ENCODE measurements around the gene CENPX.

DNA sequence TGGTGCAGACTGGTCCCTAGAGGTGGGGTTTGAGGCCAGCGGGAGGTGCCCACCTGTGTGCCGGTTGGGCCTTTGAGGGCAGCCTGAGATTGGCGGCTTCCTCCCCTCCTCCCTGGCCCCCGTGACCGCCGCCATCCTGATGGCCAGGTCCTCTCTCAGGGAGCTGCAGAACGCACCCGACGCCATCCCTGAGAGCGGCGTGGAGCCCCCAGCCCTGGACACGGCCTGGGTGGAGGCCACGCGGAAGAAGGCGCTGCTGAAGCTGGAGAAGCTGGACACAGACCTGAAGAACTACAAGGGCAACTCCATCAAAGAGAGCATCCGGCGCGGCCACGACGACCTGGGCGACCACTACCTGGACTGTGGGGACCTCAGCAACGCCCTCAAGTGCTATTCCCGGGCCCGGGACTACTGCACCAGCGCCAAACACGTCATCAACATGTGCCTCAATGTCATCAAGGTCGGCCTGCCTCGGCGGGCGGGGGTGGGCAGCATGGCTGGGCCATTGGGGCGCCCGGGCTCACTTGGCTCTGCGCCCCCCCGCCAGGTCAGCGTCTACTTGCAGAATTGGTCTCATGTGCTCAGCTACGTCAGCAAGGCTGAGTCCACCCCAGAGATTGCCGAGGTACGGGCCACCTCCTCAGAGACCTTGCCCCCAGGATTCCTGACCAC, 31.8 kb upstream of the CENPX start:
- TF ChIP-seq, protein P1, sequence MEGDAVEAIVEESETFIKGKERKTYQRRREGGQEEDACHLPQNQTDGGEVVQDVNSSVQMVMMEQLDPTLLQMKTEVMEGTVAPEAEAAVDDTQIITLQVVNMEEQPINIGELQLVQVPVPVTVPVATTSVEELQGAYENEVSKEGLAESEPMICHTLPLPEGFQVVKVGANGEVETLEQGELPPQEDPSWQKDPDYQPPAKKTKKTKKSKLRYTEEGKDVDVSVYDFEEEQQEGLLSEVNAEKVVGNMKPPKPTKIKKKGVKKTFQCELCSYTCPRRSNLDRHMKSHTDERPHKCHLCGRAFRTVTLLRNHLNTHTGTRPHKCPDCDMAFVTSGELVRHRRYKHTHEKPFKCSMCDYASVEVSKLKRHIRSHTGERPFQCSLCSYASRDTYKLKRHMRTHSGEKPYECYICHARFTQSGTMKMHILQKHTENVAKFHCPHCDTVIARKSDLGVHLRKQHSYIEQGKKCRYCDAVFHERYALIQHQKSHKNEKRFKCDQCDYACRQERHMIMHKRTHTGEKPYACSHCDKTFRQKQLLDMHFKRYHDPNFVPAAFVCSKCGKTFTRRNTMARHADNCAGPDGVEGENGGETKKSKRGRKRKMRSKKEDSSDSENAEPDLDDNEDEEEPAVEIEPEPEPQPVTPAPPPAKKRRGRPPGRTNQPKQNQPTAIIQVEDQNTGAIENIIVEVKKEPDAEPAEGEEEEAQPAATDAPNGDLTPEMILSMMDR (IDR thresholded peaks at IDR 0.05) = no peak
- TF ChIP-seq, protein P2, sequence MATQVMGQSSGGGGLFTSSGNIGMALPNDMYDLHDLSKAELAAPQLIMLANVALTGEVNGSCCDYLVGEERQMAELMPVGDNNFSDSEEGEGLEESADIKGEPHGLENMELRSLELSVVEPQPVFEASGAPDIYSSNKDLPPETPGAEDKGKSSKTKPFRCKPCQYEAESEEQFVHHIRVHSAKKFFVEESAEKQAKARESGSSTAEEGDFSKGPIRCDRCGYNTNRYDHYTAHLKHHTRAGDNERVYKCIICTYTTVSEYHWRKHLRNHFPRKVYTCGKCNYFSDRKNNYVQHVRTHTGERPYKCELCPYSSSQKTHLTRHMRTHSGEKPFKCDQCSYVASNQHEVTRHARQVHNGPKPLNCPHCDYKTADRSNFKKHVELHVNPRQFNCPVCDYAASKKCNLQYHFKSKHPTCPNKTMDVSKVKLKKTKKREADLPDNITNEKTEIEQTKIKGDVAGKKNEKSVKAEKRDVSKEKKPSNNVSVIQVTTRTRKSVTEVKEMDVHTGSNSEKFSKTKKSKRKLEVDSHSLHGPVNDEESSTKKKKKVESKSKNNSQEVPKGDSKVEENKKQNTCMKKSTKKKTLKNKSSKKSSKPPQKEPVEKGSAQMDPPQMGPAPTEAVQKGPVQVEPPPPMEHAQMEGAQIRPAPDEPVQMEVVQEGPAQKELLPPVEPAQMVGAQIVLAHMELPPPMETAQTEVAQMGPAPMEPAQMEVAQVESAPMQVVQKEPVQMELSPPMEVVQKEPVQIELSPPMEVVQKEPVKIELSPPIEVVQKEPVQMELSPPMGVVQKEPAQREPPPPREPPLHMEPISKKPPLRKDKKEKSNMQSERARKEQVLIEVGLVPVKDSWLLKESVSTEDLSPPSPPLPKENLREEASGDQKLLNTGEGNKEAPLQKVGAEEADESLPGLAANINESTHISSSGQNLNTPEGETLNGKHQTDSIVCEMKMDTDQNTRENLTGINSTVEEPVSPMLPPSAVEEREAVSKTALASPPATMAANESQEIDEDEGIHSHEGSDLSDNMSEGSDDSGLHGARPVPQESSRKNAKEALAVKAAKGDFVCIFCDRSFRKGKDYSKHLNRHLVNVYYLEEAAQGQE (IDR thresholded peaks at IDR 0.05; ENCODE audit: insufficient read depth in 1 of 2, low read depth in 2 of 2, low read length in 1 of 2) = no peak
- TF ChIP-seq POLR2AphosphoS5 (IDR thresholded peaks at IDR 0.05; ENCODE audit: low read depth, low read length) = 0 out of 2 replicates have a peak, but pooled peaks have one; percentile 9
